Measurements from ENCODE around the gene MYL5.
"Not testable (repeated sequence)": the region's sequence is repeated elsewhere in the genome, so short reads cannot be mapped to it uniquely, and the experiment has no call there.

Gene MYL5

GRCh38 chr4:692771-693554, 18.6 kb downstream of the MYL5 start:
- TF ChIP-seq CREB5 (CRISPR knock-in tag; IDR thresholded peaks at IDR 0.05; ENCODE audit: low read depth): no peak
- TF ChIP-seq TOX (CRISPR knock-in tag; IDR thresholded peaks at IDR 0.05; ENCODE audit: borderline replicate concordance): no peak
- TF ChIP-seq TCF4 (CRISPR knock-in tag; IDR thresholded peaks at IDR 0.05; ENCODE audit: borderline replicate concordance): no peak
- TF ChIP-seq BACH2 (CRISPR knock-in tag; IDR thresholded peaks at IDR 0.05; ENCODE audit: borderline replicate concordance): no peak
- no peak for TF ChIP-seq PATZ1 (CRISPR knock-in tag; IDR thresholded peaks at IDR 0.05; ENCODE audit: borderline replicate concordance)
- no peak for TF ChIP-seq CSRNP3 (CRISPR knock-in tag; IDR thresholded peaks at IDR 0.05)
- no peak for TF ChIP-seq OSR1 (CRISPR knock-in tag; IDR thresholded peaks at IDR 0.05)
- TF ChIP-seq ESRRG (CRISPR knock-in tag; IDR thresholded peaks at IDR 0.05): no peak
- no peak for TF ChIP-seq RARB (CRISPR knock-in tag; IDR thresholded peaks at IDR 0.05)
- TF ChIP-seq CSDC2 (CRISPR knock-in tag; IDR thresholded peaks at IDR 0.05): no peak
- TF ChIP-seq ARNTL (CRISPR knock-in tag; IDR thresholded peaks at IDR 0.05; ENCODE audit: borderline replicate concordance, low read depth): no peak
- no peak for TF ChIP-seq ZFP3 (CRISPR knock-in tag; IDR thresholded peaks at IDR 0.05)
- no peak for TF ChIP-seq SNAI2 (CRISPR knock-in tag; IDR thresholded peaks at IDR 0.05)
- TF ChIP-seq ZNF70 (CRISPR knock-in tag; IDR thresholded peaks at IDR 0.05): no peak
- ATAC-seq: no peak

GRCh38 chr4:694341-694940, 20.1 kb downstream of the MYL5 start:
- ATAC-seq: not testable (repeated sequence)

GRCh38 chr4:699816-700580, 25.7 kb downstream of the MYL5 start:
- TF ChIP-seq OSR1 (CRISPR knock-in tag; IDR thresholded peaks at IDR 0.05) (no peak), CSRNP3 (CRISPR knock-in tag; IDR thresholded peaks at IDR 0.05) (no peak), ESRRG (CRISPR knock-in tag; IDR thresholded peaks at IDR 0.05) (no peak), PPARA (CRISPR knock-in tag; IDR thresholded peaks at IDR 0.05; ENCODE audit: borderline replicate concordance) (no peak), BACH2 (CRISPR knock-in tag; IDR thresholded peaks at IDR 0.05; ENCODE audit: borderline replicate concordance) (no peak), TCF4 (CRISPR knock-in tag; IDR thresholded peaks at IDR 0.05; ENCODE audit: borderline replicate concordance) (no peak), CSDC2 (CRISPR knock-in tag; IDR thresholded peaks at IDR 0.05) (no peak), ZNF8 (CRISPR knock-in tag; IDR thresholded peaks at IDR 0.05) (no peak), RARB (CRISPR knock-in tag; IDR thresholded peaks at IDR 0.05) (no peak), ISL1 (CRISPR knock-in tag; IDR thresholded peaks at IDR 0.05) (no peak), TSHZ2 (CRISPR knock-in tag; IDR thresholded peaks at IDR 0.05) (no peak), TOX (CRISPR knock-in tag; IDR thresholded peaks at IDR 0.05; ENCODE audit: borderline replicate concordance) (no peak), PATZ1 (CRISPR knock-in tag; IDR thresholded peaks at IDR 0.05; ENCODE audit: borderline replicate concordance) (no peak), ZFP3 (CRISPR knock-in tag; IDR thresholded peaks at IDR 0.05) (no peak), ZNF70 (CRISPR knock-in tag; IDR thresholded peaks at IDR 0.05) (no peak), ZNF565 (CRISPR knock-in tag; conservative IDR thresholded peaks at IDR 0.05; ENCODE audit: low read depth) (no peak), ZFP30 (CRISPR knock-in tag; IDR thresholded peaks at IDR 0.05) (no peak)
- ATAC-seq: no peak
